Neural crest cell (in vitro differentiated cells): Measurements from ENCODE around the gene ZSCAN29. TPM values are rescaled to one million over a fixed set of nuclear protein-coding genes. Genes with fewer than 3 reads are reported as not detected.

Experiments used
- DNase-seq: peaks from one replicate; pipeline ENCODE4 v3.0.0; 2021; ENCODE audit warnings: low read depth, mixed read lengths, low spot score
- H3K27ac Mint-ChIP-seq: one replicate; pipeline ENCODE4 v1.8.0; 2021; ENCODE audit warnings: mild to moderate bottlenecking, mixed read lengths; ENCODE audit not compliant: unreplicated experiment
- H3K27me3 Mint-ChIP-seq: 2 replicates; pipeline ENCODE4 v1.8.0; 2021; ENCODE audit warnings: low read depth, mild to moderate bottlenecking, mixed read lengths
- H3K36me3 Mint-ChIP-seq: 2 replicates; pipeline ENCODE4 v1.8.0; 2021; ENCODE audit warnings: low read depth, mild to moderate bottlenecking, mixed read lengths
- H3K4me1 Mint-ChIP-seq: 2 replicates; pipeline ENCODE4 v1.8.0; 2021; ENCODE audit warnings: mixed read lengths
- H3K4me3 Mint-ChIP-seq: one replicate; pipeline ENCODE4 v1.8.0; 2021; ENCODE audit warnings: mild to moderate bottlenecking, mixed read lengths
- H3K9me3 Mint-ChIP-seq: 2 replicates; pipeline ENCODE4 v1.8.0; 2021; ENCODE audit warnings: mixed read lengths
- total RNA-seq: library from RNA; stranded (reverse); gene quantifications from 2 replicates; pipeline ENCODE4 v1.2.1, GENCODE V29; 2021
- TF ChIP-seq, protein P1 (sequence below): fragments of 200-600 bp; sonication (generic); conservative IDR thresholded peaks from 2 replicates; pipeline ENCODE4 v1.5.0; 2021; ENCODE audit warnings: antibody characterized with exemption, mild to moderate bottlenecking

ZSCAN29 gene
- total RNA-seq, 1 donor from 2014 or later = 59.6 TPM

DNA sequence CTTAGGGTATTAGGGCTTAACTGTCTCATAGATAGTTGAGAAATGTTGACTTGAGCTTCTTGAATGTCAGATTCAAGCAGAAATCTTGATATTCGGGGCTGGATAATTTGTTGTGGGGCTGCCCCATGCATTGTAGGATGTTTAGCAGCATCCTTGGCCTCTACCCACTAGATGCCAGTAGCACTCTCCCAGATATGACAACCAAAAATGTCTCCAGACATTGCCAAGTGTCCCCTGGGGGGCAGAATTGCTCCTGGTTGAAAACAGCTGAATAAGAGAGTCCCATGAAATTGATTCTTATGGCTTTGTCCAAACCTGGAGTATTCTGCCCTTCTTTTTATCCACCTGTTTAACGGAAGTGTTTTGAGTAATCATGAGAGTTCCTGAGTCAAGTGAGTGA is 24.5 kb downstream of the ZSCAN29 start:
- H3K27ac Mint-ChIP-seq = no peak overlapping the region
- TF ChIP-seq, protein P1, sequence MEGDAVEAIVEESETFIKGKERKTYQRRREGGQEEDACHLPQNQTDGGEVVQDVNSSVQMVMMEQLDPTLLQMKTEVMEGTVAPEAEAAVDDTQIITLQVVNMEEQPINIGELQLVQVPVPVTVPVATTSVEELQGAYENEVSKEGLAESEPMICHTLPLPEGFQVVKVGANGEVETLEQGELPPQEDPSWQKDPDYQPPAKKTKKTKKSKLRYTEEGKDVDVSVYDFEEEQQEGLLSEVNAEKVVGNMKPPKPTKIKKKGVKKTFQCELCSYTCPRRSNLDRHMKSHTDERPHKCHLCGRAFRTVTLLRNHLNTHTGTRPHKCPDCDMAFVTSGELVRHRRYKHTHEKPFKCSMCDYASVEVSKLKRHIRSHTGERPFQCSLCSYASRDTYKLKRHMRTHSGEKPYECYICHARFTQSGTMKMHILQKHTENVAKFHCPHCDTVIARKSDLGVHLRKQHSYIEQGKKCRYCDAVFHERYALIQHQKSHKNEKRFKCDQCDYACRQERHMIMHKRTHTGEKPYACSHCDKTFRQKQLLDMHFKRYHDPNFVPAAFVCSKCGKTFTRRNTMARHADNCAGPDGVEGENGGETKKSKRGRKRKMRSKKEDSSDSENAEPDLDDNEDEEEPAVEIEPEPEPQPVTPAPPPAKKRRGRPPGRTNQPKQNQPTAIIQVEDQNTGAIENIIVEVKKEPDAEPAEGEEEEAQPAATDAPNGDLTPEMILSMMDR = no peak
- H3K27me3 Mint-ChIP-seq = no peaks in the 10 kb centered on the region
- no peak for DNase-seq
- H3K4me3 Mint-ChIP-seq = no peak overlapping the region
- H3K4me1 Mint-ChIP-seq = no peaks in the 10 kb centered on the region
- H3K9me3 Mint-ChIP-seq = no peaks in the 10 kb centered on the region
- peaks cover 6% of the 10 kb centered on the region for H3K36me3 Mint-ChIP-seq

DNA sequence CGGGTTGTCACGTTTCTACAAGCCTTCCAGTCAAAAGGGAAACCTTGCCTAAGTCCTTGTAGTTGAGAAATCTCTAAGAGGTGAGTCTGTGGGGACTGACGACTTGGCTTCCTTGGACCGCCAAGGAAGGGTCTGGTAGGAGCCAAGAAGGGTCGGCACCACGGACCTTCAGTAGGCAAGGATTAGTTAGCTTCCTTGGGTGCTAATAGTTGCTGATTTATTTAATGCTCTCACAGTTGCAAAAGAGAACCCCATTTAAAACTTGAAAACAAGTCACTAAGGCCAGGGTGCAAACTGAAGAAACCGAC is 40.1 kb downstream of the ZSCAN29 start:
- Mint-ChIP-seq H3K27ac (peak overlapping the region; percentile 98), H3K9me3 (no peaks in the 10 kb centered on the region), H3K36me3 (peaks cover 17% of the 10 kb centered on the region), H3K4me1 (peaks cover 27% of the 10 kb centered on the region), H3K27me3 (peaks cover under 1% of the 10 kb centered on the region), H3K4me3 (peak overlapping the region; percentile 99)
- DNase-seq = no peak
- TF ChIP-seq, protein P1 = no peak

DNA sequence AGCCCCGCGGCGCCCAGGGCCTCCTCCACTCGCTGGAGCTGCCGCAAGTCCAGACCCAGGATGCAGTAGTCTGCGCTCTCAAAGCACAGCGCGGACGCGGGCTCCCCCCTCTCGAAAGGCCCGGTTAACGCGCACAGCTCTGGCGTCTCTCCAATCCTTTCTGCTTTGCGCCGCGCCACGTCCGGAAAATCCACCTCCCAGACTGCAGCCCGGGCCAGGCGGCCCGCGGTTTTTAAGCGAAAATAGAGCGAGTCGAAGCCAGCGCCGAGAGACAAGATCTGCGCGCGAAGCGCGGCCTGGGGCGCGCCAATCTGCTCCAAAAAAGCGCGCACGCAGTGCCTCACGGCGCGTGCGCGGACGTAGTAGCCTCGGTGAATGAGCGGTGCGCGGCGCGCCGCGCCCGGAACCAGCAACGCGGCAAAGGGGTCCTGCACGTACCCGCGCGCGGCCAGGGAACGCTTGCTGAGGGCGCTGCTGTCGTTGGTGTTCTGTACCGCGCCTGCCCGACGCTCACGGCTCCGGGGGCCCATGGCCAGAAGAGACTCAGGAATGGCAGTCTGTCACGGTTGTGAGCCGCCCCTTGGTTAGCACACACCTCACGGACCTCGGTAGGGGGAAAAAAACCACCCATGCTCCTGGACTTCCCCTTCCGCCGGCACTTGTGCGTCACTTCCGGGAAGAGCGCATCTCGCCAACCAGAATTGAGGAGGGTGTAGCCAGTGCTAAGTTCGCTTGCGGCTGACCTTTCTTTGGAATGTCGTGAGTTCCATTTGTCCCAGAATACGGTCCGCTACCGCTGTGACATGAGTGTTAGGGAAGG is 40.7 kb downstream of the ZSCAN29 start, which contains the start of gene LCMT2:
Gene LCMT2, minus strand, starts transcription at position 614 of the 820 bp plus-strand sequence. Its CDS starts 84 bp downstream, at position 530.
- peaks cover 3% of the 10 kb centered on the region for H3K27me3 Mint-ChIP-seq
- TF ChIP-seq, protein P1 = no peak
- H3K4me1 Mint-ChIP-seq = peaks cover 27% of the 10 kb centered on the region
- H3K27ac Mint-ChIP-seq = peak within 1 kb of the TSS; percentile 98
- no peaks in the 10 kb centered on the region for H3K9me3 Mint-ChIP-seq
- DNase-seq = peak; percentile 71
- H3K4me3 Mint-ChIP-seq = peak within 1 kb of the TSS; percentile 99
- peaks cover 17% of the 10 kb centered on the region for H3K36me3 Mint-ChIP-seq

DNA sequence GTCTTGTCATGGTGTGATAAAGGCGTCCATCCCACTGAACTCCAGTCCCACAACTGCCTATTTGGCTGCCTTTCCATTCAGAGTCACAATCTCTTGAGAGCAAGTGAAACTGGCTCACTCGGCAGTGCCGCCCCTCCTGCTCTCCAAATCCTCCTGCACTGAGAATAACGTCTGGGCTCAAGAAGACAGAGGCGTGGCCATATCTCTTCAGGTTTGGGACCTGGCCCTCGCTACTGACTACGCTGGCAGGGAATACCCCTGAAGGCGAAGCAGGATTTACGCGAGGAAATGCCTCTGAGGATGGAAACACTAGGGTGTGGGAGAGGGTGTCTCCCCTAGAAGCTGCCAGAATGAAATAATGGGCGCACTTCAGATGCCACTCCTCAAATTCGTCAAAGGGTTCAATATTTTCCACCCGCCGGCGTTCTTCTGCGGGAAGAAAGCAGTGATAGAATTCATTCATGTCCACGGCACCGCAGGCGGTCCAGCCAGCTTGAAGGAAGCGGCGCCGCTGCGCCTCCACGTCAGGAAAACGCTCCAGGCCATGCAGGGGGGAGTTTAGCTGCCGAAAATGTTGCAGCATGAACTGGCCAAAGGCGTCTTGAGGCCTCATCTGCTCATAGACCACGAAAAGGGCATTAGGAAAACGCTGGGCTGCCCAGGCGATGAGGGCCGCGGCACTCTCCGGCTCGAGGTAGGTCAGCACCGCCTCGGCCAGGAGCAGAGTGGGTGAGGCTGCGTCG is 41.5 kb downstream of the ZSCAN29 start:
- H3K4me3 Mint-ChIP-seq = peak overlapping the region; percentile 99
- TF ChIP-seq, protein P1 = no peak
- no peaks in the 10 kb centered on the region for H3K9me3 Mint-ChIP-seq
- H3K4me1 Mint-ChIP-seq = peaks cover 27% of the 10 kb centered on the region
- peaks cover 17% of the 10 kb centered on the region for H3K36me3 Mint-ChIP-seq
- peaks cover 8% of the 10 kb centered on the region for H3K27me3 Mint-ChIP-seq
- H3K27ac Mint-ChIP-seq = peak overlapping the region; percentile 78
- peak; percentile 13 for DNase-seq

DNA sequence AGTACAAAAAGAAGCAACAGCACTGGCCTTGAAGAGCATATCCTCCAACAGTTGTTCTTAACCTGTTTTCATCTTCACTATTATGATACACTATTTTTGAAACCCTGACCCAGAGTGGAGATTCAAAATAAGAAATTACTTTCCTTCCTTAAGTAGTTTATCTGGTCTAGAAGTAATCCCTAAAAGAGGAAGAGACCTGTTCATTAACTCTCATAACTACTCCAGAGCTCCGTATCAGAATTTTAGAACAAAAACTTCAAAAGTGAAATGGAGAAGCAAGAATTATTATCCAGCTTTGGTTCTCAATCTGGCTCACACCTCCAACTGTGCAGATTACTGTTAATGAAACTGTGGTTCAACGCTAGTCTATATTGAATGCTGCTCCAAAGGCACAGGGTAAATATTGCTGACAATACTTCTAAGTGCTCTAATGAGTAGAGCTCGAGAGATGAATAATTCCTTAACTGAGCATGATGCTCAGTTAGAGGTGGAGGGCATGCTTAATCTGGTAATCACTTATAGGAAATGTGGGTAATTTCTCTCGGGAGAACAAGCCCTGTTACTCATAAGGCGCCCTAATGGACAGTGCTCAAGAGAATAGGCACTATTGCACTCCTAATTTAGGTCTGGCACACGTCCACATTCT is 45.7 kb downstream of the ZSCAN29 start:
- peaks cover 13% of the 10 kb centered on the region for H3K4me1 Mint-ChIP-seq
- no peak overlapping the region for H3K27ac Mint-ChIP-seq
- H3K27me3 Mint-ChIP-seq = peaks cover 27% of the 10 kb centered on the region
- no peak for DNase-seq
- TF ChIP-seq, protein P1 = no peak
- H3K9me3 Mint-ChIP-seq = no peaks in the 10 kb centered on the region
- peaks cover 14% of the 10 kb centered on the region for H3K36me3 Mint-ChIP-seq
- no peak overlapping the region for H3K4me3 Mint-ChIP-seq
